Fibroblast of lung (primary cell): ENCODE measurements around the gene HIP1. TPM values are rescaled to one million over a fixed set of nuclear protein-coding genes. Genes with fewer than 3 reads are reported as not detected.

Experiments used
- DNase-seq, 2 donors: peaks; one replicate each; pipeline versions ENCODE4 v3.0.0 to v3.0.0-alpha.2; 2010; ENCODE audit warnings: low read depth in 2 of 2
- H2AFZ ChIP-seq: 2 replicates; pipeline ENCODE4 v1.5.1; 2012; ENCODE audit warnings: low read length, control low read depth, inconsistent platforms
- H3K27ac ChIP-seq: 2 replicates; pipeline ENCODE4 v1.5.1; 2011; ENCODE audit warnings: low read length, control low read depth; ENCODE audit not compliant: insufficient read depth
- H3K27me3 ChIP-seq: 2 replicates; pipeline ENCODE4 v1.5.1; 2011; ENCODE audit warnings: mild to moderate bottlenecking, low read length; ENCODE audit not compliant: control insufficient read depth, insufficient read depth
- H3K36me3 ChIP-seq: 2 replicates; pipeline ENCODE4 v1.5.1; 2011; ENCODE audit warnings: low read length; ENCODE audit not compliant: control insufficient read depth, insufficient read depth
- H3K4me1 ChIP-seq: 2 replicates; pipeline ENCODE4 v1.5.1; 2011; ENCODE audit warnings: low read length; ENCODE audit not compliant: control insufficient read depth, insufficient read depth; ENCODE audit errors: extremely low read depth
- H3K4me2 ChIP-seq: 2 replicates; pipeline ENCODE4 v1.5.1; 2011; ENCODE audit warnings: low read length, control low read depth; ENCODE audit not compliant: insufficient read depth; ENCODE audit errors: extremely low read depth
- H3K4me3 ChIP-seq, 4 experiments: fragments of 200-600 bp in 1 of 4; sonication (generic) in 1 of 4; replicated peaks in 1 of 4; 2 replicates each; pipeline ENCODE4 v1.5.1; 2011 to 2016; ENCODE audit warnings: low read length in 4 of 4, low read depth in 3 of 4, mild to moderate bottlenecking in 3 of 4, control low read depth in 2 of 4, inconsistent platforms in 1 of 4, mixed read lengths in 1 of 4; ENCODE audit not compliant: insufficient read depth in 1 of 4; ENCODE audit errors: control extremely low read depth in 1 of 4
- H3K79me2 ChIP-seq: 2 replicates; pipeline ENCODE4 v1.5.1; 2012; ENCODE audit warnings: mild to moderate bottlenecking, low read length, inconsistent platforms; ENCODE audit not compliant: control insufficient read depth, insufficient read depth
- H3K9ac ChIP-seq: 2 replicates; pipeline ENCODE4 v1.5.1; 2011; ENCODE audit warnings: mild to moderate bottlenecking, low read length, control low read depth; ENCODE audit not compliant: insufficient read depth
- H3K9me3 ChIP-seq: 2 replicates; pipeline ENCODE4 v1.5.1; 2012; ENCODE audit warnings: low read depth, low read length; ENCODE audit not compliant: control insufficient read depth, insufficient read depth
- H4K20me1 ChIP-seq: 2 replicates; pipeline ENCODE4 v1.5.1; 2011; ENCODE audit warnings: low read length; ENCODE audit not compliant: control insufficient read depth, insufficient read depth; ENCODE audit errors: extremely low read depth
- EZH2 ChIP-seq: IDR thresholded peaks from 2 replicates; pipeline ENCODE4 v1.5.1; 2012; ENCODE audit warnings: low read length, control low read depth, mild to moderate bottlenecking; ENCODE audit errors: missing control alignments
- polyA plus RNA-seq, 2 donors: library from polyadenylated mRNA; depleted of rRNA in 1 of 2; stranded (reverse) in 1 of 2; unstranded in 1 of 2; fragments of >200 nt; gene quantifications; 2 replicates each; pipeline ENCODE4 v1.2.1, GENCODE V29; 2011 to 2012; ENCODE audit warnings: missing spikeins in 1 of 2
- total RNA-seq: library from RNA; depleted of rRNA; stranded (reverse); fragments of >200 nt; gene quantifications from 2 replicates; pipeline ENCODE4 v1.2.1, GENCODE V29; 2014
- TF ChIP-seq, protein P1 (sequence below), 2 donors: IDR thresholded peaks in 1 of 2; conservative IDR thresholded peaks in 1 of 2; 1 replicate in 1 of 2; 2 replicates in 1 of 2; pipeline ENCODE4 v1.5.1; 2011 to 2012; ENCODE audit warnings: low read length in 2 of 2, control low read depth in 1 of 2, inconsistent platforms in 1 of 2, low read depth in 1 of 2, mild to moderate bottlenecking in 1 of 2

Gene HIP1
- total and polyA plus RNA-seq, 2 donors (not counting 1 experiment from before 2014, with no cell fraction given) = 27.2 to 31.3 TPM

- no peaks in the 10 kb centered on the region for H3K36me3 ChIP-seq
- no peaks in the 10 kb centered on the region for H3K79me2 ChIP-seq
- TF ChIP-seq EZH2 = no peak
- TF ChIP-seq, protein P1, sequence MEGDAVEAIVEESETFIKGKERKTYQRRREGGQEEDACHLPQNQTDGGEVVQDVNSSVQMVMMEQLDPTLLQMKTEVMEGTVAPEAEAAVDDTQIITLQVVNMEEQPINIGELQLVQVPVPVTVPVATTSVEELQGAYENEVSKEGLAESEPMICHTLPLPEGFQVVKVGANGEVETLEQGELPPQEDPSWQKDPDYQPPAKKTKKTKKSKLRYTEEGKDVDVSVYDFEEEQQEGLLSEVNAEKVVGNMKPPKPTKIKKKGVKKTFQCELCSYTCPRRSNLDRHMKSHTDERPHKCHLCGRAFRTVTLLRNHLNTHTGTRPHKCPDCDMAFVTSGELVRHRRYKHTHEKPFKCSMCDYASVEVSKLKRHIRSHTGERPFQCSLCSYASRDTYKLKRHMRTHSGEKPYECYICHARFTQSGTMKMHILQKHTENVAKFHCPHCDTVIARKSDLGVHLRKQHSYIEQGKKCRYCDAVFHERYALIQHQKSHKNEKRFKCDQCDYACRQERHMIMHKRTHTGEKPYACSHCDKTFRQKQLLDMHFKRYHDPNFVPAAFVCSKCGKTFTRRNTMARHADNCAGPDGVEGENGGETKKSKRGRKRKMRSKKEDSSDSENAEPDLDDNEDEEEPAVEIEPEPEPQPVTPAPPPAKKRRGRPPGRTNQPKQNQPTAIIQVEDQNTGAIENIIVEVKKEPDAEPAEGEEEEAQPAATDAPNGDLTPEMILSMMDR (conservative IDR thresholded peaks at IDR 0.05 in 1 of 2, IDR thresholded peaks at IDR 0.05 in 1 of 2; ENCODE audit: low read depth in 1 of 2, low read length in 2 of 2) = no peak
- H3K27ac ChIP-seq = no peak overlapping the region
- no peak for DNase-seq
- H3K4me3 ChIP-seq = no peak overlapping the region
- no peaks in the 10 kb centered on the region for H3K27me3 ChIP-seq
- H2AFZ ChIP-seq = no peak overlapping the region
- no peak overlapping the region for H3K4me2 ChIP-seq
- no peaks in the 10 kb centered on the region for H3K4me1 ChIP-seq
- no peak overlapping the region for H3K9ac ChIP-seq
- no peaks in the 10 kb centered on the region for H3K9me3 ChIP-seq
- H4K20me1 ChIP-seq = no peaks in the 10 kb centered on the region
Observed at GRCh38 chr7:75575488-75576121, 163.1 kb downstream of the HIP1 start.

DNA sequence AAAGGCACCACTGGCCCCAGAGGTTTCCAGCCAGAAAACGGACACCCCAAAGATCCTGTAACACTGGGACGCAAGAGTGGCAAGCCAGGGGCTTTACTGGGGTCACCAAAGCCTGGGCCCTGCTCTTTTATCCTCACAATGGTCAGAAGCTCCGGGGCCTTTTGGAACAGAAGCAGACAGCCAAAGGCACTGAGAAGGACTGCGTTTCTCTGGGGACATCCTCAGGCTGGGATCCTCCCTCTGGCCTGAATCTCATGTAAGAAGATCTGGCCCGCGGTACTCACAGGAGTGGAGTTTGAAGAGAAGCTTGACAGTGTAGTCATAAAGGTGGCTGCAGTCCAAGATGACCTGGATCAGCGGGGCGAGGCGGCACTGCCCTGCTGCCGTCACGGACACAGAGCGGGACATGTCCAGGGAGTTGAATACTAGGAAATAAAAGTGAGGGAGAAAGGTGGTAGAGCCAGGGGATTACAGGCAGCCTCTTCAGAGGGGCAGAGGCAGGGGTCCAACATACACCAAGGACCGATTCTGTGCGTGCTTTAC lies 165.2 kb downstream of the HIP1 start:
- no peak for DNase-seq
- no peaks in the 10 kb centered on the region for H3K79me2 ChIP-seq
- no peak overlapping the region for H3K9ac ChIP-seq

GRCh38 chr7:75572814-75573213 lies 165.9 kb downstream of the HIP1 start:
- peaks cover 2% of the 10 kb centered on the region for H3K36me3 ChIP-seq
- H4K20me1 ChIP-seq = no peaks in the 10 kb centered on the region
- H2AFZ ChIP-seq = no peak overlapping the region
- H3K79me2 ChIP-seq = no peaks in the 10 kb centered on the region
- no peak overlapping the region for H3K4me2 ChIP-seq
- H3K27me3 ChIP-seq = no peaks in the 10 kb centered on the region
- H3K27ac ChIP-seq = no peak overlapping the region
- TF ChIP-seq EZH2 = no peak
- TF ChIP-seq, protein P1 (conservative IDR thresholded peaks at IDR 0.05 in 1 of 2, IDR thresholded peaks at IDR 0.05 in 1 of 2; ENCODE audit: low read depth in 1 of 2, low read length in 2 of 2) = no peak
- H3K9me3 ChIP-seq = no peaks in the 10 kb centered on the region
- H3K9ac ChIP-seq = no peak overlapping the region
- H3K4me1 ChIP-seq = no peaks in the 10 kb centered on the region
- no peak for DNase-seq
- no peak overlapping the region for H3K4me3 ChIP-seq

More for the DNA sequence above, 165.2 kb downstream of the HIP1 start:
- Histone ChIP-seq H3K27ac (no peak overlapping the region), H4K20me1 (no peaks in the 10 kb centered on the region), H3K27me3 (no peaks in the 10 kb centered on the region), H3K4me3 (no peak overlapping the region), H3K4me1 (no peaks in the 10 kb centered on the region), H2AFZ (no peak overlapping the region), H3K4me2 (no peak overlapping the region), H3K36me3 (no peaks in the 10 kb centered on the region), H3K9me3 (no peaks in the 10 kb centered on the region)
- TF ChIP-seq, protein P1 (conservative IDR thresholded peaks at IDR 0.05 in 1 of 2, IDR thresholded peaks at IDR 0.05 in 1 of 2; ENCODE audit: low read depth in 1 of 2, low read length in 2 of 2) = no peak
- no peak for TF ChIP-seq EZH2
